ENCODE measurements around the gene DENND1C. TPM values are rescaled to one million over a fixed set of nuclear protein-coding genes. Genes with fewer than 3 reads are reported as not detected.
"Not testable (repeated sequence)": the region's sequence is repeated elsewhere in the genome, so short reads cannot be mapped to it uniquely, and the experiment has no call there.

The DENND1C gene
- total RNA-seq, 1 donor from 2014 or later = not detected

DNA sequence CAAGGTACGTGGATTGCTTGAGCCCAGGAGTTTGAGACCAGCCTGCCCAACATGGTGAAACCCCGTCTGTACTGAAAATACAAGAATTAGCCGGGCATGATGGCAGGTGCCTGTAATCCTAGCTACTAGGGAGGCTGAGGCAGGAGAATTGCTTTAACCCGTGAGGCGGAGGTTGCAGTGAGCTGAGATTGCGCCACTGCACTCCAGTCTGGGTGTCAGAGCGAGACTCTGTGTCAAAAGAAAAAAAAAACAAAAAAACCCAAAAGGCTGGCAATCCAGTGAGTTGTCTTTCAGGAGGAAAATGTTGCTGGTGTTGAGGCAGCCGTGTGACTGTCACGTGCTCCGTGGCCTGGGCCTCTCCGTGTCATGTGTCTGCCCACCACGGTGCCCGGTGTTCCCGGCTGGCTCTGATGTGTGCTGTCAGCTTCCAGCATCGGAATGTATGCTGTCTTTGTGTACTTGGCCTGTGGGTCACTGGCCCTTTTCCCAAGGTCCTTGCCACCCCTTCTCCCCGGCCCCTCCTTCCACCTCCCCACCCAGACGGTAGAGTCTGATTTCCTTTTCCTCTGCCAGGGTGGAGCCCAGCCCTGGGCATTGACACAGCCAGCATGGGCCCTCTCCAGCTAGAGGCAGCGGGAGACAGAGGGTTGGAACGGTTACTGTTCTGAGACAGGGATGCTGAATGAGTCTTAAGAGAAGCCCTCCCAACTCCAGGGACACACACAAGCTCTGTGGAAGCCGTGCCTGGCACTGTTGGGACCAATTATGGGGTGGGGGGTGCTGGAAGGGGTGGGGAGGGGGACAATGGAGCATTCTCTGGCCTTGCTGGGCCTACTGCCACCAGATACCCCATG, 27.8 kb upstream of the DENND1C start:
- DNase-seq (ENCODE audit: low read depth, low spot score) = no peak

DNA sequence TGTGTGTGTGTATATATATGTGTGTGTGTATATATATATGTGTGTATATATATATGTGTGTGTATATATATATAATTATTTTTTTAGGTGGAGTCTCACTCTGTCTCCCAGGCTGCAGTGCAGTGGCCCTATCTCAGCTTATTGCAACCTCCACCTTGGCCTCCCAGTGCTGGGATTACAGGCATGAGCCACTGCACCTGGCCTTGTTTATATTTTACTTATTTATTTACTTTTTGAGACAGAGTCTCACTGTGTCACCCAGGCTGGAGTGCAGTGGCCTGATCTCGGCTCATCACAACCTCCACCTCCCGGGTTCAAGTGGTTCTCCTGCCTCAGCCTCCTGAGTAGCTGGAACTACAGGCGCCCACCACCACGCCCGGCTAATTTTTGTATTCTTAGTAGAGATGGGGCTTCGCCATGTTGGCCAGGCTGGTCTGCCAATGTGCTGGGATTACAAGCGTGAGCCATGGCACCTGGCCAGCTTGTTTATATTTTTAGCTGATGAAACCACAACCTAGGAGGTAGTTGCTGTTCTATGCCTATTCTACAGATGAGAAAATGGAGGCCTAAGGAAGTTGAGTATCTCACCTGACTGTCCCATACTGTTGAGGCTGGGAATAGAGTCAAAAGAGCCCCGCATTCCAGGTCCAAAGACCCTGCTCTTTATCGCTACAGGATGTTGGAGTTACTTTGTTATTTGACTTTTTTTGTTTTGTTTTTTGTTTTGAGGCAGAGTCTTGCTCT, 26.6 kb upstream of the DENND1C start:
- DNase-seq (ENCODE audit: low read depth, low spot score) = not testable (repeated sequence)

DNA sequence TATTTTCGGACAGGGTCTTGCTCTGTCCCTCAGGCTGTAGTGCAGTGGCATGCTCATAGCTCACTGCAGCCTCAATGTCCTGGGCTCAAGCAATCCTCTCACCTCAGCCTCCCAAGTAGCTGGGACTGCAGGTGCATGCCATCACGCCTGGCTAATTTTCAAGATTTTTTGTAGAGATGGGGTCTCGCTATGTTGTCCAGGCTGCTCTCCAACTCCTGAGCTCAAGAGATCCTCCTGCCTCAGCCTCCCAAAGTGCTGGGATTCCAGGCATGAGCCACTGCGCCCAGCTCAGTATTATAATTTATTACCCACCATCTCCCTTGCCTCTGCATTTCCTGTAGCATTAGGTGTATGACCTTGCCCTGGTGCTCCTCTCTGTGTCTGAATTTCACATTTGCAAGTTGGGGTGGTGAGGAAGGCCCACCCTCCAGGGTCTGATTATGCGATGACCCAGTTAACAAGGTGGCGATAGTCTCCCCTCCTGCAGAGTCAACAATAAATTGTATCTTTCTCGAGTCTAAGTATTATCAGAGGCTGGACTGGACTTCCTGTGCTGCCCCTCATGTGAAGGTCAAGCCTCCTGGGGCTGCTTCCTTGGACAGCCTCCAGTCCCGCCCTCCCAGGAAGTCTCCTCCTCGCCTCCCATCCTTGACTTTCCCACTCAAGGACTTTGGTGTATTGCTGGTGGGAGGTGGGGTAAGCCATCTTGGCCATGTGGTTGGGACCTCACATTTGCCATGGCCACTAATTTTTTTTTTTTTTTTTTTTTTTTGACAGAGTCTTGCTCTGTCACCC, 22.0 kb upstream of the DENND1C start:
- DNase-seq (ENCODE audit: low read depth, low spot score) = no peak

DNA sequence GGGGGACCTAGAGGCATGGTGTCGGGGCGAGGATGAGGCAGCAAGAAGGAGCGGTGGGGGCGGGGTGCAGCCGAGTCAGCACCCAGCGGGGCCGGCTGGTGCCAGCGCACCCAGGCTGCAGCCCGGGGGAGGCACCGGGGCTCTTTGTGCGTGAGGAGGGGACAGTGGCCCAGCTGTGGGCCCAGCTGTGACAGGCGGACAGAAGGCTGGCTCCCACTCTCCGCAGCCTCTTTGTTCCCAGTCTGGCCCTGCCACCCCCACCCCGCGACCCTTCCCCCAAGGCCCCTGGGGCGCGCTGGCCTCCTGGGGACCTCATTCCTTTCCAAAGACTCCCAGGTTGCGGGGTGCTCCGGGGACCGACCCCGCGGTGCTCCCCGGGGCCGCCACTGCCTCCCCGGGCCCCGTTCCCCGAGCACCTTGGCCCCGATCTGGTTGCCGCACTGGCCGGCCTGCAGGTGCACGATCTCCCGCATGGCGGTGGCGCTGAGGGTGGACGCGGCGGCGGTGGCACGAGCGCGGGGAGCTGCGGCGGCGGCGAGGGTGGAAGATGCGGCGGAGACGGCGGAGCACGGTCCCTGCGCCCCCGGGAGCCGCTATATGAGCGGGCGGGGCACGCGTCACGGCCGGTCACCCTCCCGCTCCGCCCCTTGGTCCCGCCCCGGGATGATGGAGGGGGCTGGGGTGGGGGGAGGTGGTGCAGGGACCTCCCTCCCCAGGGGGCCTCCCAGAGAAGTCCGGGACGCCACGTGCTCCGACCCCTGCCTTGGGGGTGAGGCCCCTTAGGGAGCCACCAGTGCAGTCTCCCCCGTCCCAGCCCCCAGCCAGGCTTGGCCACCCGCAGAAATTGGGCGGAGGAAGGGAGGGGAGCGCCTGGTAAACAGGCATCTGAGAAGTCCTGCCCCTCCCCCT, 20.4 kb upstream of the DENND1C start, which contains the start of gene TUBB4A:
TUBB4A (minus strand) TSS at position 570 of the 909 bp plus-strand sequence; CDS start at position 473, 97 bp downstream.
- no peak for DNase-seq (ENCODE audit: low read depth, low spot score)

DNA sequence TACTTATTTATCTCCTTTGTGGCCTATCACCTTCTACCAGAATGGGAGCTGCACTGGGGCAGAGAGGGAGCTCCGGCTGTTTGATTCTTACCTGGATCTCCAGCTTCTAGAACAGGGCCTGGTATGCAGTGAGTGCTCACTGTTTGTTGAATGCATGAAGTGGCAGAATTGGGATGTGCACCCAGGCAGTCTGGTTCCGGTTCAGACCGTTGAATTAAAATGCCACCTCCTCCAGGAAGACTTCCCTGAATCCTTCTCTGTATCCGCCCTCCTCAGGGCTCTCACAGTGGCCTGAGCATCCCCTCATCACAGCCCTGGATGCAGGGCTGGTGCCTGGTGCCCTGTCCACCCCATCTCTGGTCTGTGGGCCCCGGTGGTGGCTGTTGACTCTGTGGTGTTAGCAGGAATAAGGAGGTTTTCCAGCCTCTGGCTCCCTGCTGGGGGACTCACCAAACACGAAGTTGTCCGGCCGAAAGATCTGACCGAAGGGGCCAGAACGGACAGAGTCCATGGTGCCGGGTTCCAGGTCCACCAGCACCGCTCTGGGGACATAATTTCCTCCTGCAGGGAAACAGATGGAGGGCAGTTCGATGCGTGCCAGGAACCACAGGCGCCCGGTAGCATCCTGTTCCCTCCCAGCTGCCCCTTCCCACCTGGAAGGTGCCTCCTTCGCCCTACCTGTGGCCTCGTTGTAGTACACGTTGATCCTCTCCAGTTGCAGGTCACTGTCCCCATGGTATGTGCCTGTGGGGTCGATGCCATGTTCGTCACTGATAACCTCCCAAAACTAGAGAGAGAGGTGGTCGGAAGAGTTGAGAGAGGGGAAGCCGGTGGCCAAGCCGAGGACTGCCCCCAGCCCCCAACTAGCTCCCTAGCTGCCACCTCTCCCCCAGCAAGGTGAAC, 19.5 kb upstream of the DENND1C start:
- DNase-seq (ENCODE audit: low read depth, low spot score) = no peak

DNA sequence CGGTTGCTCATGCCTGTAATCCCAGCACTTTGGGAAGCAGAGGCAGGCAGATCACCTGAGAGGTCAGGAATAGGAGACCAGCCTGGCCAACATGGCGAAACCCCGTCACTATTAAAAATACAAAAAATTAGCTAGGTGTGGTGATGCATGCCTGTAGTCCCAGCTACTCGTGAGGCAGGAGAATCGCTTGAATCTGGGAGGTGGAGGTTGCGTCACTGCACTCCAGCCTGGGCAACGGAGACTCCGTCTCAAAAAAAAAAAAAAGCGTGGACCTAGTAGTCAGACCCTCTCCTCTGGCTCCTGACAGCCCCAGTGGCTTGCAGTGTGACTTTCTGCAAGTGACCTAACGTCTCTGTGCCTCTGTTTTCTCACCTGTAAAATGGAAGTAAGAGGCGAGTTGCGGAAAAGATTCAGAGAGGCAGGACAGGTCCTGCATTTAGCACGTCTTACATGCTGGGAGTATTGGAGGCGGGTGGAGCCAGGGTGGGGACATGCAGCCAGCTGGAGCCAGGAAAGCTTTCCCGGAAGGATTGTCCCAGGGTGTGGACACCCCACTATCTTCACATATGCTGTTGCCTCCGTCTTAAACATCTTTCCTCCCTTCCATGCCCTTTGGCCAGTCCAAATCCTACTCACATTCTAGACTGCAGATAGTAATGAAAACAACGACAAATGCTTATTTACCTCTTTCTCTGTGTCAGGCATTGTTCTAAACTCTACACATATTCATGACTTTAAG, 17.6 kb upstream of the DENND1C start:
- no peak for DNase-seq (ENCODE audit: low read depth, low spot score)

DNA sequence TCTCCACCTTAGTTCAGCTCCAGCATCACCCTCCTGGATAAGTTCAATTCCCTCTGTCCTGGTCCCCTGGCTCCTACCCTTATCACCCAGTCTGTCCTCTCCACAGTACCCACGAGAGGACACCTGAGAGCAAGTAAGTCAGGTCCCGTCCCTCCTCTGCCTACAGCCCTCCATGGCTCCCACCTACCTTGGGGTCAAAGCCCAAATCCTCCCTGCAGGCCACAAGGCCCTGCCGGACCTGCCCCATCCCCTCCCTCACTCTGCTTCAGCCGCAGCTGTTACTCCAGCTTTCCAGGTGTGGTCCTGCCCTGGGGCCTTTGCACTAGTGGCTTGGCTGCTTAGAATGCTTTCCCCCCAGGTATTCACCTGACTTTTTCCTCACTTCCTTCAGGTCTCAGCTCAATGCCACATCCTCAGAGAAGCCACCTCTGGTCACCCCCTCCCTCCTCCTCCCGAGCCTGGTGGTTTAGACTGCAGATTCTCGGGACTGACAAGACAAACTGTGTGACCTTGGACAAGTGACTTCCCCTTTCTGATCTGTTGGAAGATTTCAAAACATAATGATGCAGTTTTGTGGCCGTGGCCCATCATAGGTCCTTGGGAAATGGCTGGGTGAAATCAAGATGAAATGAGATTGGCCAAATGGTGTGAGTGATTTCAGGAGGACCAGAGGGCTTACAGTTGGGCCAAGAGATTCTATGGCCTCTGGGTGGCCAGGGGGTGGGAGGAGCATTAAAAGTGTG, 16.9 kb upstream of the DENND1C start:
- DNase-seq (ENCODE audit: low read depth, low spot score) = no peak

DNA sequence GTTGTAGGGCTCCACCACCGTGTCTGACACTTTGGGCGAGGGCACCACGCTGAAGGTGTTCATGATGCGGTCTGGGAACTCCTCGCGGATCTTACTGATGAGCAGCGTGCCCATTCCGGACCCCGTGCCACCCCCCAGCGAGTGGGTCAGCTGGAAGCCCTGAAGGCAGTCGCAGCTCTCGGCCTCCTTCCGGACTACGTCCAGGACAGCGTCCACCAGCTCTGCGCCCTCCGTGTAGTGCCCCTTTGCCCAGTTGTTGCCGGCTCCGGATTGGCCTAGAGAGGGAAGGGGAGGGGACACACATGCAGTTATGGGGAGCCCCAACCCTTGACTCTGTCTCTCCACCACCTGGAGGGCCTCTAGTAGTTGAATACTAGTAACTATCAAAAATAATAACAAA, 14.4 kb upstream of the DENND1C start:
- DNase-seq (ENCODE audit: low read depth, low spot score) = no peak

DNA sequence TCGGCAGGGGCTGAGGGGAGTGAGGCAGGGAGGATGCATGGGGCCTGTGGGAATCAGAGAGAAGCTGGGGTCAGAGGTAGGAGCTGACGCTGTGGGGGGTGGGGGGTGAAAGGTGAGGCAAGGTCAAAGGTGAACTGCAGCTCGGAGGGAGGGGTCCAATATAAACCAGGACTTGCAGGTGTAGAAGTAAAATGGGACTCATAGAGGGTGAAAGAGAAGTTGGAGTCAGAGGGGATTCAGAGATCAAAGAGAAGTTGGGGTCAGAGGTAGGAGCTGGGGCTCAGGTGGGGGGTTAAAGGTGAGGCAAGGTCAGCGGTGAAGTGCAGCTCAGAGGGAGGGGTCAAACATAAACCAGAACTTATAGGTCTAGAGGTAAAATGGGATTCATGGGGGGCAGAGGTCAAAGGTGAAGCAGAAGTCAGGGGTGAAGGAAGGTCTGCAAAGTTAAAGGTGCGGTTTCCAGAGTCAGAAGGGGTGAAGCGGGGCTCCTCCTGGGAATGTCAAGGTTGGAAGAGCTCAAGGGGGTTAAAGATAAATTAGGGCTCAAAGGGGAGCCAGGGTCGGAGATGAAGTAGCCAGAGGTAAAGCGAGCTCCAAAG, 12.9 kb upstream of the DENND1C start:
- DNase-seq (ENCODE audit: low read depth, low spot score) = no peak

DNA sequence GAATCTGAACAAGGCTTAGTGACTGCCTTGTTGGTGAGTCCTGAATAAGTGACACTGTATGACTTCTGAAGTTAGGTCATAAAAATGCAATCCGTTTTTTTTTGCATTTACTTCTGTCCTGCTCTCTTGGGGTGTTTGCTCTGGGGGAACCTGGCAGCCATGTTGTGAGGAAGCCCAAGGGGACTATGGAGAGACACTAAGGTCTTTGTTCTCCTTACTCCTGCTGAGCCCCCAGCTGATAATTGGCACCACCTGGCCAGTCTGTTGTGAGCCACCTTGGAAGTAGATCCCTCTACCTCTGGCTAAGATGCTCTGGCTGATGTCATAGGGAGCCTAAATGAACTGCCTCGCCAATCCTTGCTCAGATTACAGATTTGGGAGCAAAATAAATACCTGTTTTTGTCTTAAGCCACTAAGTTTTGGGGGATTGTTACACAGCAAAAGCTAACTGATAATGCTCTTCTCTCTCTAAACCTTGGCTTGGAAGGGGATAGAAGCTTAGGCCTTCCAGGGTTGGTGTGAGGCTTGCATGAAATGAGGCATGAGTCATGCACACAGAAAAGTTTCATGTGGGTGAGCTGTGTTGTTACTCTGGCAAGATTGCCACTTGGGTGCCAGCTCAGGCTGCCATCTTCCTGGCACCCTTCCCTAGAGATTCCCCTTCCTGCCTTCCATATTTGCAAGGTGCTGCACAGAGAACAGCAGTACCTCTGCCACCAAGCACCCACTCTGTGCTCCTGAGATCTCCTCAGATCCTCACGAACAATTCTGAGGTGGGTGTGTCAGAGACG, 10.4 kb upstream of the DENND1C start:
- DNase-seq (ENCODE audit: low read depth, low spot score) = no peak

DNA sequence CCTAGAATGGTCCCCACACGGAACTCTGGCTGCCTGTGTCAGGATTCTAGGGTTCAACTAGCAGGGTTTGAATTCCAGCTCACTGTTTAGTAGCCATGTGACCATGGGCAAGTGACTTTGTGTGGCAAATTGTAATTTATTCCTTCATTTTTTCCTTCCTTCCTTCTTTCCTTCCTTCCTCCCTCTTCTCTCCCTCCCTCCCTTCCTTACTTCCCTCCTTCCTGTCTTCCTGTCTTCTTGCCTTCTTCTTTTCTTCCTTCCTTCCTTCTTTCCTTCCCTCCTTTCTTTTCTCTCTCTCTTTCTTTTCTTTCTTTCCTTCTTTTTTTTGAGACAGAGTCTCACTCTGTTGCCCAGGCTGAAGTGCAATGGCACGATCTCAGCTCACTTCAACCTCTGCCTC, 8.5 kb upstream of the DENND1C start:
- no peak for DNase-seq (ENCODE audit: low read depth, low spot score)

DNA sequence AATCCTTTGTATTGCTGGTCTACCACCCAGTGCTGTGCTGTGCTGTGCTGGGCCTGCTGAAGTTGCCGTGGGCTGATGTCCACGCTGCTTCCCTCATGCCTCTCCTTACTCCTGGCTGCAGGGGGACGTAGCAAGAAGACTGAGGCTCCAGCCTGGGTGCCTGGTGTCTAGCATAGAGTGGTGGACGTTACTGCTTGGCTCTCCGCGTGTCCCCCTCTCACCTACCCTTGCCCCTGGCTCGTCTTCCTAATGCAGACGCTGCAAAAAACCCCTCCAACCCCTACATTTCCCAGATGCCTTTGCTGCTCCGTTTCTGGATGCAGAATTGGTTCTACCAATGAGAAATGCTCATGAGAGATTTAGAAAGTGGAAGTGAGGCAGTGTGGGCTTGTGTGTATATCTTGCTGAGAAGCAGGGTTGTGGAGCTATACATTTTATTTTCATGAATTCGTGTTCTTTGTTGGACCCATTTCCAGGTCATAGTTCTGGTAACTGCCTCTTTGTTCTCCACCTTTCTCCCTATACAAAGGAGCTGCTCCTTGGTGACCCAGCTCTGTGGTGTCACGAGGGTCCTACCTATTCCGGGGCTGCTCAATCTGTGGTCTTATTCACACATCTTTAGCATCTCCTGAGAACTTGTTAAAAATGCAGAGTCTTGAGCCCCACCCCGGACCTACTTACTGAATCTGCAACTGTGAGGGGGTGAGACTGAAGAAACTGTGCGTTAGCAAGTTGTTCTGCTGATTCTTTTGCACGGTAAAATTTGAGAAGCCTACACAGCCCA, 7.9 kb upstream of the DENND1C start:
- no peak for DNase-seq (ENCODE audit: low read depth, low spot score)

DNA sequence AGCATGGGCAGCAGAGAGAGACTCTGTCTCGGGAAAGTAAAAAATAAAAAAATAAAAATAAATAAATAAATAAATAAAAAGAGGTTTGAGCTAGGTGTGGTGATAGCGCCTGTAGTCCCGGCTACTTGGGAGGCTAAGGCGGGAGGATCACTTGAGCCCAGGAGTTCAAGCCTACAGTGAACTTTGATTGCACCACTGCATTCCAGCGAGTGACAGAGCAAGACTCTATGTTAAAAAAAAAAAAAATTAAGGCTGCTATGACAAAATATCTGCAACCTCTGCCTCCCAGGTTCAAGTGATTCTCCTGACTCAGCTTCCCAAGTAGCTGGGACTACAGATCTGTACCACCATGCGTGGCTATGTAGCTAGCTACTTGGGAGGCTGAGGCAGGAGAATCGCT, 3.2 kb upstream of the DENND1C start:
- no peak for DNase-seq (ENCODE audit: low read depth, low spot score)

DNA sequence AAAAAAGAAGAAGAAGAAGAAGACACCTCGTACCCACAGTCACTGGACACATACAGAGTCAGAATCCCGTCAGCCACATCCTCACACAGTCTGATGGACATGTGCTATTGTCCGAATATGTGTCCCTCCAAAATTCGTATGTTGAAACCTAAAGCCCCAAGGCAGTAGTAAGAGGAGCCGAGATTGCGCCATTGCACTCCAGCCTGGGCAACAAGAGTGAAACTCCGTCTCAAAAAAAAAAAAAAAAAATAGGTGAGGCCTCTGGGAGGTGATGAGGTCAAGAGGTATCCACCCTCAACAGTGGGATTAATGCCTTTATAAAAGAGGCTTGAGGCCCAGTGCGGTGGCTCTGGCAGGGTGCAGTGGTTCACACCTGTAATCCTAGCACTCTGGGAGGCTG, 2.6 kb upstream of the DENND1C start:
- no peak for DNase-seq (ENCODE audit: low read depth, low spot score)

DNA sequence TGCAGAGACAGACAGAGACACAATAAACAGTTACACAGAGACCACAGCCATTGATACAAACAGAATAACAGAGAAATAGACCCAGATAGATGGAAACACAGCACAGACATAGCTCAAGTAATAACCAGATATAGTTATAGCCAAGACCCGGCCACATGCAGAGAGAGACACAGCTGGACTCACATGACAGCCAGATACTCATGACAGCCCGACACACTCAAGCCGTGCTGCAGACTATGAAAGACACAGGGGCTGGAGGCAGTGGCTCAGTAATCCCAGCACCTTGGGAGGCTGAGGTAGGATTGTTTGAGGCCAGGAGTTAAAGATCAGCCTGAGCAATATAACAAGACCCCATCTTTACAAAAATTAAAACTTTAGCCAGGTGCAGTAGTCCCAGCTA, 1.6 kb upstream of the DENND1C start:
- no peak for DNase-seq (ENCODE audit: low read depth, low spot score)

DNA sequence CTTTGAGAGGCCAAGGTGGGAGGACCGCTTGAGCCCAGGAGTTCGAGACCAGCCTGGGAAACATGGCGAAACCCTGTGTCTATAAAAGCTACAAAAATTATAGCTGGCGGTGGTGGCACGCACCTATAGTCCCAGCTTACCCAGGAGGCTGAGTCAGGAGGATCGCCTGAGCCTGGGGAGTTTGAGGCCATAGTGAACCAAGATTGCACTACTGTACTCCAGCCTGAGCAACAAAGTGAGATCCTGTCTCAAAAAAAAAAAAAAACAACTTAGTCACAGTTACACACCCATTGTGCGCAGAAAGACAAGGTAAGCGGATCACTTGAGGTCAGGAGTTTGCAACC, 728 bp upstream of the DENND1C start:
- no peak for DNase-seq (ENCODE audit: low read depth, low spot score)

Measured in pulmonary artery endothelial cell (primary cell).